Gastrocnemius medialis (tissue), 4 donors: ENCODE measurements around the gene SLC46A2.

Experiments
- POLR2A ChIP-seq, 2 donors: fragments of 450-650 bp; IDR thresholded peaks; one replicate each; pipeline ENCODE4 v1.6.1; 2017; ENCODE audit warnings: antibody characterized with exemption in 2 of 2, mild to moderate bottlenecking in 2 of 2, moderate library complexity in 2 of 2
- TF ChIP-seq, protein P1 (sequence below), 5 experiments: fragments of 450-650 bp in 3 of 5; fragments of 200-600 bp in 2 of 5; sonication (generic) in 2 of 5; IDR thresholded peaks in 4 of 5; conservative IDR thresholded peaks in 1 of 5; 1 replicate in 4 of 5; 2 replicates in 1 of 5; pipeline ENCODE4 v1.5.1; 2016 to 2019; ENCODE audit warnings: antibody characterized with exemption in 5 of 5, mild to moderate bottlenecking in 3 of 5, moderate library complexity in 3 of 5

DNA sequence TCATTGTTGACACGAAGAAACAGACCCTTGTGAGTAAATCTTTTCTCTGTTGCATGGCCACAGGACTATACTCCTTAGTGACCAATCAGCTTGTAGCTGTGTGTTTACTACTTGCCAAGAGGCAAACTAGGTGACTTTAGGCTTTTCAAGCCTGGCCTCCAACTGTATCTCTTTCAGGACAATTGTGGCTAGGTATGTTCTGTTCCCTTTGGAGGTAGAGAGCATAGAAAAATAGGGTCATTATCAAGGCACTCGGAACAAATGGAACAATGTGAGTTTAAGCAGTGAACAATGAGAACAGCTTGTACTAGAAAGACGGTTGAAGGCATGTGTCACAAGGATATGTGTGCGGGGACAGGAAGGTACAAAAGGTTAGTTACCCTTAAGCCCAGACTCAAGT is 48.1 kb downstream of the SLC46A2 start:
- TF ChIP-seq, protein P1, sequence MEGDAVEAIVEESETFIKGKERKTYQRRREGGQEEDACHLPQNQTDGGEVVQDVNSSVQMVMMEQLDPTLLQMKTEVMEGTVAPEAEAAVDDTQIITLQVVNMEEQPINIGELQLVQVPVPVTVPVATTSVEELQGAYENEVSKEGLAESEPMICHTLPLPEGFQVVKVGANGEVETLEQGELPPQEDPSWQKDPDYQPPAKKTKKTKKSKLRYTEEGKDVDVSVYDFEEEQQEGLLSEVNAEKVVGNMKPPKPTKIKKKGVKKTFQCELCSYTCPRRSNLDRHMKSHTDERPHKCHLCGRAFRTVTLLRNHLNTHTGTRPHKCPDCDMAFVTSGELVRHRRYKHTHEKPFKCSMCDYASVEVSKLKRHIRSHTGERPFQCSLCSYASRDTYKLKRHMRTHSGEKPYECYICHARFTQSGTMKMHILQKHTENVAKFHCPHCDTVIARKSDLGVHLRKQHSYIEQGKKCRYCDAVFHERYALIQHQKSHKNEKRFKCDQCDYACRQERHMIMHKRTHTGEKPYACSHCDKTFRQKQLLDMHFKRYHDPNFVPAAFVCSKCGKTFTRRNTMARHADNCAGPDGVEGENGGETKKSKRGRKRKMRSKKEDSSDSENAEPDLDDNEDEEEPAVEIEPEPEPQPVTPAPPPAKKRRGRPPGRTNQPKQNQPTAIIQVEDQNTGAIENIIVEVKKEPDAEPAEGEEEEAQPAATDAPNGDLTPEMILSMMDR (IDR thresholded peaks at IDR 0.05 in 4 of 5, conservative IDR thresholded peaks at IDR 0.05 in 1 of 5) = no peak
- TF ChIP-seq POLR2A (IDR thresholded peaks at IDR 0.05) = no peak
